ENCODE results near the gene SCGB1D1.

SCGB1D1 gene

DNA sequence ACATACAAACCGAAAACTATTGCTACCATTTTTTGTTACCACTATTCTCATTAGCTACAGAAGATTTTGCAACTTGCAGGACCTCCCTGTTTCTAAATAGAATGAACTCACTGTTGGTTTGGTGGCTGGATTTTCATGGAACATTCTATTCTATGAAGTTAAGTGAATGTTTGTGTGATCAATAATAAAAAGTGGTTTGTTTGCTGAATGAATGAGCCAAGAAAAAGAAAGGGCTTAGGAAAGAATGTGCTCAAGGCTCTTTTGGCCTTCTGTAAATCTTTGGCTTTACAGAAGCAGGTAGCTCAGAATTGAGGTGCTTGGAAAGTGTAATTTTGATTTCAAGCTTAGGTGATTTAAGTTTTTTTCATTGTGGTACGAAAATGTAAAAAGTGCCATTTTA is 46.2 kb downstream of the SCGB1D1 start:
- Histone ChIP-seq H3K27me3 (ENCODE audit: control insufficient read depth, insufficient read depth, low read length) (no peaks in the 10 kb centered on the region), H3K27ac (ENCODE audit: low read depth, low read length) (no peak overlapping the region), H3K36me3 (ENCODE audit: control insufficient read depth, insufficient read depth, low read length) (no peaks in the 10 kb centered on the region), H3K9ac (ENCODE audit: low read depth, low read length) (no peak overlapping the region), H3K4me1 (ENCODE audit: control insufficient read depth, insufficient read depth, low read length) (no peaks in the 10 kb centered on the region), H3K4me3 (ENCODE audit: low read depth, low read length) (no peak overlapping the region), H3K9me3 (ENCODE audit: control insufficient read depth, insufficient read depth, low read length) (no peaks in the 10 kb centered on the region)

DNA sequence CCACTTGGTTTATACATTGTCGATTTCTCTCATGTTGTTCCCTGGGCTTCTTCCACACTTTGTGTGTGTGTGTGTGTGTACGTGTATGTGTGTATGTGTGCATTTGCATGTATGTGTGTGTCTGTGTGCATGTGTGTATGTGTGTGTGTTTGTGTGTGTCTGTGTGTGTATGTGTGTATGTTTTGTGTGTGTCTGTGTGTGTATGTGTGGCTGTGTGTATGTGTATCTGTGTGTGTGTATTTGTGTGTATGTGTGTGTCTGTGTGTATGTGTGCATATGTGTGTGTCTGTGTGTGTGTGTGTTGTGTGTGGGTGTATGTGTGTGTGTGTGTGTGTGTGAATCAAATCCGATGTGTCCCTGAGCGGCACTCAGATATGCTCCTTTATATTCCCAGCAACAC is 47.5 kb downstream of the SCGB1D1 start:
- Histone ChIP-seq H3K4me3 (ENCODE audit: low read depth, low read length) (no peak overlapping the region), H3K4me1 (ENCODE audit: control insufficient read depth, insufficient read depth, low read length) (peaks cover 2% of the 10 kb centered on the region; the same call in 1 of the 2 replicates), H3K27ac (ENCODE audit: low read depth, low read length) (no peak overlapping the region), H3K27me3 (ENCODE audit: control insufficient read depth, insufficient read depth, low read length) (no peaks in the 10 kb centered on the region), H3K9ac (ENCODE audit: low read depth, low read length) (no peak overlapping the region), H3K36me3 (ENCODE audit: control insufficient read depth, insufficient read depth, low read length) (no peaks in the 10 kb centered on the region), H3K9me3 (ENCODE audit: control insufficient read depth, insufficient read depth, low read length) (no peaks in the 10 kb centered on the region)

DNA sequence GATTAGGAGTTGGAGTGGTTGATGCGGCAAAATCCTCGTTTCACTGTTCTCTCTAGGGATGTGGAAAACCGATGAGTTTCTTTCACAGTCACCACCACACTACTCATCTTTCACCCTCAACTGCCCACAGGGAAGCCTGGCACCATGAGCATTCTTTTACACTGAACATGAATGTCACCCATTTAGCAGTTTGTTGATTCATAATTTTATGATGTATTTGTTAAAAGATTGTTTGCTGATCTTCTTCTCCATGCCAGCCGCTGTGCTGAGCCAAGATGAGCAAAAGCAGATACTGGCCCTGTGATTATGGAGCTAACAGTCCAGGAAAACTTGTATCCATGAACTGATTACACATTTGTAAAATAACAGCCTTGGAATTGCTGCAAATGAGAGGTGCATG is 48.1 kb downstream of the SCGB1D1 start:
- Histone ChIP-seq H3K27ac (ENCODE audit: low read depth, low read length) (no peak overlapping the region), H3K9me3 (ENCODE audit: control insufficient read depth, insufficient read depth, low read length) (no peaks in the 10 kb centered on the region), H3K9ac (ENCODE audit: low read depth, low read length) (no peak overlapping the region), H3K4me3 (ENCODE audit: low read depth, low read length) (no peak overlapping the region), H3K36me3 (ENCODE audit: control insufficient read depth, insufficient read depth, low read length) (no peaks in the 10 kb centered on the region), H3K4me1 (ENCODE audit: control insufficient read depth, insufficient read depth, low read length) (peaks cover 2% of the 10 kb centered on the region; the same call in 1 of the 2 replicates), H3K27me3 (ENCODE audit: control insufficient read depth, insufficient read depth, low read length) (no peaks in the 10 kb centered on the region)

DNA sequence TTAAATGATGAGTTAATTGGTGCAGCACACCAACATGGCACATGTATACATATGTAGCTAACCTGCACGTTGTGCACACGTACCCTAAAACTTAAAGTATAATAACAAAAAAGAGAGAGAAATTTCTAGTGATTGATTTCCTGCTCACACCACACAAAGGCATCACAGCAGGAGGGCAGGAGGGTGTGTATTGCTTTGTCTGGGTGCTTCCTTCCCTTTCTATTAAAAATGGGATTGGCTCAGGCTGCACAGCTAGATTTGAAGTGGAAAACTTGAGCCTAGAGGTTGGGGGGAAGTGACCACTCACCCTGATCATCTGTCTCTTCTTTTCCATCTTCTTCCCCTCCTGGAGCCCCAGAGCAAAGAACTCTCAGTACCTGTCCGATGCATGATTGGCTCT is 51.1 kb downstream of the SCGB1D1 start:
- H3K27ac ChIP-seq (ENCODE audit: low read depth, low read length) = no peak overlapping the region
- H3K36me3 ChIP-seq (ENCODE audit: control insufficient read depth, insufficient read depth, low read length) = no peaks in the 10 kb centered on the region
- H3K27me3 ChIP-seq (ENCODE audit: control insufficient read depth, insufficient read depth, low read length) = no peaks in the 10 kb centered on the region
- no peak overlapping the region for H3K9ac ChIP-seq (ENCODE audit: low read depth, low read length)
- H3K9me3 ChIP-seq (ENCODE audit: control insufficient read depth, insufficient read depth, low read length) = no peaks in the 10 kb centered on the region
- peaks cover 2% of the 10 kb centered on the region; the same call in 1 of the 2 replicates for H3K4me1 ChIP-seq (ENCODE audit: control insufficient read depth, insufficient read depth, low read length)
- no peak overlapping the region for H3K4me3 ChIP-seq (ENCODE audit: low read depth, low read length)

DNA sequence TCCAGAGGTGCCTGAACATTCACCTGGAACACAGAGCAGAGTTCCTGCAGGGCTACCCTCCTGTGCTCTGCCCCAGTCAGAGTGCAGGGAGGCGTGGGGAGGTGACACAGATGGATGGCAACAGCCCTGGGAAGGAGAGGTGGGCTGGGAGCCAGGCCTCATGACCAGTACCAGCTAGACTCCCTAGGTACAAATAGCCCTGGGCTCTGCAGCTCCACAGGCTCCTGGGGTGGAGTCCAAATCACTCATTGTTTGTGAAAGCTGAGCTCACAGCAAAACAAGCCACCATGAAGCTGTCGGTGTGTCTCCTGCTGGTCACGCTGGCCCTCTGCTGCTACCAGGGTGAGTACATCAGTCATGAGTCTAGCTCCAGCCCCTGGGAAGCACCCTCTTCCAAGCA is 52.0 kb downstream of the SCGB1D1 start, which contains the start of gene SCGB1D2:
Gene SCGB1D2, plus strand, starts transcription at position 219 of the 400 bp plus-strand sequence. Its CDS starts 69 bp downstream, at position 288.
- H3K27me3 ChIP-seq (ENCODE audit: control insufficient read depth, insufficient read depth, low read length) = no peaks in the 10 kb centered on the region
- H3K9ac ChIP-seq (ENCODE audit: low read depth, low read length) = no peak within 1 kb of the TSS
- no peak within 1 kb of the TSS for H3K4me3 ChIP-seq (ENCODE audit: low read depth, low read length)
- H3K9me3 ChIP-seq (ENCODE audit: control insufficient read depth, insufficient read depth, low read length) = no peaks in the 10 kb centered on the region
- peaks cover 2% of the 10 kb centered on the region; the same call in 1 of the 2 replicates for H3K4me1 ChIP-seq (ENCODE audit: control insufficient read depth, insufficient read depth, low read length)
- H3K27ac ChIP-seq (ENCODE audit: low read depth, low read length) = no peak within 1 kb of the TSS
- no peaks in the 10 kb centered on the region for H3K36me3 ChIP-seq (ENCODE audit: control insufficient read depth, insufficient read depth, low read length)
